Activated naive CD8-positive, alpha-beta T cell treated with anti-CD3 and anti-CD28 coated beads for 36 hours (primary cell): ENCODE data around the gene RNF31. TPM values are rescaled to one million over a fixed set of nuclear protein-coding genes. Genes with fewer than 3 reads are reported as not detected.

Experiments
- DNase-seq: peaks from one replicate; pipeline ENCODE4 v3.0.0; 2021
- H3K27ac Mint-ChIP-seq: one replicate; pipeline ENCODE4 v1.8.0; 2022; ENCODE audit warnings: mild to moderate bottlenecking, moderate library complexity, mixed read lengths
- H3K27me3 Mint-ChIP-seq: one replicate; pipeline ENCODE4 v1.8.0; 2022; ENCODE audit warnings: mild to moderate bottlenecking, mixed read lengths
- H3K36me3 Mint-ChIP-seq: one replicate; pipeline ENCODE4 v1.8.0; 2021; ENCODE audit warnings: mild to moderate bottlenecking, mixed read lengths
- H3K4me1 Mint-ChIP-seq: one replicate; pipeline ENCODE4 v1.8.0; 2021; ENCODE audit warnings: mixed read lengths
- H3K4me3 Mint-ChIP-seq: one replicate; pipeline ENCODE4 v1.8.0; 2022; ENCODE audit warnings: mild to moderate bottlenecking, moderate library complexity, mixed read lengths
- H3K9me3 Mint-ChIP-seq: one replicate; pipeline ENCODE4 v1.8.0; 2022; ENCODE audit warnings: mixed read lengths
- total RNA-seq, 2 experiments: library from RNA; stranded (reverse); gene quantifications; one replicate each; pipeline ENCODE4 v1.2.3, GENCODE V29; 2021

Gene RNF31
- total RNA-seq, 2 experiments from 2014 or later, result 82.2 to 86.5 TPM

GRCh38 chr14:24177891-24178290, 30.6 kb downstream of the RNF31 start:
- Mint-ChIP-seq H3K9me3 (no peaks in the 10 kb centered on the region), H3K4me1 (peaks cover 10% of the 10 kb centered on the region), H3K36me3 (peaks cover 8% of the 10 kb centered on the region), H3K27ac (no peak overlapping the region), H3K4me3 (no peak overlapping the region), H3K27me3 (no peaks in the 10 kb centered on the region)
- no peak for DNase-seq

GRCh38 chr14:24178399-24179178, 31.3 kb downstream of the RNF31 start:
- Mint-ChIP-seq H3K27me3 (no peaks in the 10 kb centered on the region), H3K36me3 (peaks cover 4% of the 10 kb centered on the region), H3K4me3 (no peak overlapping the region), H3K4me1 (peaks cover 10% of the 10 kb centered on the region), H3K9me3 (no peaks in the 10 kb centered on the region), H3K27ac (no peak overlapping the region)
- no peak for DNase-seq

- no peak for DNase-seq
- H3K9me3 Mint-ChIP-seq, result no peaks in the 10 kb centered on the region
- no peak overlapping the region for H3K4me3 Mint-ChIP-seq
- H3K27ac Mint-ChIP-seq, result peak overlapping the region; percentile 35
- peaks cover 4% of the 10 kb centered on the region for H3K36me3 Mint-ChIP-seq
- H3K27me3 Mint-ChIP-seq, result no peaks in the 10 kb centered on the region
- H3K4me1 Mint-ChIP-seq, result peaks cover 10% of the 10 kb centered on the region
These were observed 32.1 kb downstream of the RNF31 start for GRCh38 chr14:24179294-24179960.

- peak overlapping the region; percentile 35 for H3K27ac Mint-ChIP-seq
- peaks cover 5% of the 10 kb centered on the region for H3K36me3 Mint-ChIP-seq
- no peak for DNase-seq
- no peaks in the 10 kb centered on the region for H3K9me3 Mint-ChIP-seq
- no peak overlapping the region for H3K4me3 Mint-ChIP-seq
- H3K4me1 Mint-ChIP-seq, result peaks cover 3% of the 10 kb centered on the region
- H3K27me3 Mint-ChIP-seq, result no peaks in the 10 kb centered on the region
These were observed 32.9 kb downstream of the RNF31 start for GRCh38 chr14:24179961-24180796.

- peak overlapping the region; percentile 2 for H3K27ac Mint-ChIP-seq
- no peaks in the 10 kb centered on the region for H3K9me3 Mint-ChIP-seq
- no peak for DNase-seq
- H3K4me1 Mint-ChIP-seq, result peaks cover 4% of the 10 kb centered on the region
- H3K36me3 Mint-ChIP-seq, result peaks cover 11% of the 10 kb centered on the region
- H3K27me3 Mint-ChIP-seq, result no peaks in the 10 kb centered on the region
- no peak overlapping the region for H3K4me3 Mint-ChIP-seq
These were observed 34.2 kb downstream of the RNF31 start for GRCh38 chr14:24181371-24182077.

GRCh38 chr14:24182110-24182882, 35.0 kb downstream of the RNF31 start:
- Mint-ChIP-seq H3K4me1 (peaks cover 9% of the 10 kb centered on the region), H3K27me3 (no peaks in the 10 kb centered on the region), H3K36me3 (peaks cover 16% of the 10 kb centered on the region), H3K27ac (peak overlapping the region; percentile 63), H3K9me3 (no peaks in the 10 kb centered on the region), H3K4me3 (no peak overlapping the region)
- no peak for DNase-seq

GRCh38 chr14:24183014-24183481, 35.8 kb downstream of the RNF31 start:
- no peak overlapping the region for H3K27ac Mint-ChIP-seq
- H3K36me3 Mint-ChIP-seq, result peaks cover 21% of the 10 kb centered on the region
- H3K9me3 Mint-ChIP-seq, result no peaks in the 10 kb centered on the region
- H3K4me1 Mint-ChIP-seq, result peaks cover 14% of the 10 kb centered on the region
- no peak overlapping the region for H3K4me3 Mint-ChIP-seq
- DNase-seq, result no peak
- H3K27me3 Mint-ChIP-seq, result no peaks in the 10 kb centered on the region

GRCh38 chr14:24184104-24184970, 37.0 kb downstream of the RNF31 start:
- Mint-ChIP-seq H3K36me3 (peaks cover 22% of the 10 kb centered on the region), H3K27ac (no peak overlapping the region), H3K4me1 (peaks cover 18% of the 10 kb centered on the region), H3K9me3 (no peaks in the 10 kb centered on the region), H3K4me3 (no peak overlapping the region), H3K27me3 (no peaks in the 10 kb centered on the region)
- DNase-seq, result no peak

- H3K36me3 Mint-ChIP-seq, result peaks cover 20% of the 10 kb centered on the region
- H3K9me3 Mint-ChIP-seq, result no peaks in the 10 kb centered on the region
- DNase-seq, result no peak
- H3K4me1 Mint-ChIP-seq, result peaks cover 22% of the 10 kb centered on the region
- no peaks in the 10 kb centered on the region for H3K27me3 Mint-ChIP-seq
- no peak overlapping the region for H3K4me3 Mint-ChIP-seq
- H3K27ac Mint-ChIP-seq, result no peak overlapping the region
These were observed 37.7 kb downstream of the RNF31 start for GRCh38 chr14:24185026-24185425.

GRCh38 chr14:24185741-24186140, 38.4 kb downstream of the RNF31 start:
- no peak overlapping the region for H3K4me3 Mint-ChIP-seq
- peaks cover 20% of the 10 kb centered on the region for H3K36me3 Mint-ChIP-seq
- DNase-seq, result no peak
- H3K4me1 Mint-ChIP-seq, result peaks cover 25% of the 10 kb centered on the region
- H3K9me3 Mint-ChIP-seq, result no peaks in the 10 kb centered on the region
- H3K27me3 Mint-ChIP-seq, result no peaks in the 10 kb centered on the region
- H3K27ac Mint-ChIP-seq, result peak overlapping the region; percentile 50

- peak overlapping the region; percentile 93 for H3K4me3 Mint-ChIP-seq
- H3K27me3 Mint-ChIP-seq, result no peaks in the 10 kb centered on the region
- peaks cover 24% of the 10 kb centered on the region for H3K36me3 Mint-ChIP-seq
- H3K4me1 Mint-ChIP-seq, result peaks cover 32% of the 10 kb centered on the region
- no peak for DNase-seq
- H3K27ac Mint-ChIP-seq, result peak overlapping the region; percentile 54
- no peaks in the 10 kb centered on the region for H3K9me3 Mint-ChIP-seq
These were observed 39.7 kb downstream of the RNF31 start for GRCh38 chr14:24186831-24187538.

- Mint-ChIP-seq H3K27me3 (no peaks in the 10 kb centered on the region), H3K27ac (peak overlapping the region; percentile 90), H3K9me3 (no peaks in the 10 kb centered on the region), H3K4me1 (peaks cover 34% of the 10 kb centered on the region), H3K36me3 (peaks cover 24% of the 10 kb centered on the region), H3K4me3 (peak overlapping the region; percentile 93)
- DNase-seq, result no peak
These were observed 40.2 kb downstream of the RNF31 start for GRCh38 chr14:24187539-24187915.
